Measurements from ENCODE around the gene RNF114.

RNF114 gene

DNA sequence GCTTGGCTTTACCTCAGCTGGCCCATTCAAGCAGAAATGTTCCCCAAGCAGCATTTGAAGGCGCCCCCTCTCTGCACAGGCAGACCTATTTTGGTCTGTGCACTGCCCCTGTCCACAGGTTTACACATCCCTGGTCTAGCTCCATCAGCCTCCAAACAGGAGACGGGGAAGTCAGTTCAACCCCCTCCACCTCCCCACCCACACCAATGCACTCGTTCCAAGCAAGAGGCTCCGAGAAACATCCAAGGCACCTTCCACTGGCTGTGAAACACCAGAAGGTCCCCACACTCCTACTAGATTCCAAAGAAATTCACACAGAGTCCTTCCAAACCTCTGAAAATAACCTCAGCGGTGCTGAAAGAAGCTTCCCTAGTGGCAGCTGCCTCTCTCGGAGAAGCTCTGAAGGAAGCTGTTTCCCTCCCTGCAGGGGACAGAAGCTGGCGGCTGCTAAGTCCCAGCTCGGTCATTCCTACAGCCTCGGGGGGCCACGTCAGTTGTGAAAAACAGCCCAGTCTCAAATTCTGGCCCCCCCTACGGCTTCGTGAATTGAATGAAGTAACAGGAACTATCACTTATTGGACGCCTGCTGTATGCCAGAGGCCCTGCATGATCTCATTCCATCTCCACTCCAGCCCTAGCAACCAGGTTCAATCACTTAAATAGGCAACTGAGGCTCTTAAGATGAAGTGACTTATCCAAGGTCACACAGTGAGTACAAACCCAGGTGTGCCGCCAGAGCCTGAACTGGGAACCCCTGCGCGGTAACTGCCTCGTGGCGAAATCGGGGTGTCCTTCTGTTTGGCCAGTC lies 21.7 kb upstream of the RNF114 start:
- H3K79me2 ChIP-seq (ENCODE audit: insufficient read depth, low read length) = peaks cover 39% of the 10 kb centered on the region

GRCh38 chr20:49915118-49915379 lies 21.1 kb upstream of the RNF114 start:
- H3F3A ChIP-seq (ENCODE audit: low read depth) = no peaks in the 10 kb centered on the region
- no peaks in the 10 kb centered on the region for H3K36me3 ChIP-seq (ENCODE audit: insufficient read depth, low read length)
- peak overlapping the region; percentile 74 for H3K9ac ChIP-seq (ENCODE audit: low read depth, low read length, poor library complexity, severe bottlenecking)
- H4K20me1 ChIP-seq (ENCODE audit: insufficient read depth, low read length, poor library complexity, severe bottlenecking) = peaks cover 24% of the 10 kb centered on the region
- H3K9me2 ChIP-seq (replicated peaks; ENCODE audit: low read depth, low read length) = no peaks in the 10 kb centered on the region
- H2AFZ ChIP-seq (ENCODE audit: low read length) = peak overlapping the region; percentile 93
- H3K79me2 ChIP-seq (ENCODE audit: insufficient read depth, low read length) = peaks cover 39% of the 10 kb centered on the region
- H3K9me3 ChIP-seq (ENCODE audit: insufficient read depth, low read depth, low read length) = no peaks in the 10 kb centered on the region
- H3K4me3 ChIP-seq (ENCODE audit: low read length, poor library complexity, severe bottlenecking) = peak overlapping the region; percentile 80
- peaks cover 30% of the 10 kb centered on the region for H3K4me1 ChIP-seq (ENCODE audit: insufficient read depth, low read length, poor library complexity, severe bottlenecking)
- H3K4me2 ChIP-seq (ENCODE audit: low read depth, low read length, poor library complexity, severe bottlenecking) = peak overlapping the region; percentile 100
- TF ChIP-seq EZH2phosphoT487 (IDR thresholded peaks at IDR 0.05; ENCODE audit: borderline replicate concordance) (no peak), CTCF (conservative IDR thresholded peaks at IDR 0.05; ENCODE audit: low read length) (no peak)
- no peaks in the 10 kb centered on the region for H3K27me3 ChIP-seq (ENCODE audit: insufficient read depth, low read length, poor library complexity, severe bottlenecking)

More for the DNA sequence above, 21.7 kb upstream of the RNF114 start:
- peaks cover 24% of the 10 kb centered on the region for H4K20me1 ChIP-seq (ENCODE audit: insufficient read depth, low read length, poor library complexity, severe bottlenecking)
- peak overlapping the region; percentile 100 for H3K4me2 ChIP-seq (ENCODE audit: low read depth, low read length, poor library complexity, severe bottlenecking)
- H3K4me3 ChIP-seq (ENCODE audit: low read length, poor library complexity, severe bottlenecking) = peak overlapping the region; percentile 80
- H3F3A ChIP-seq (ENCODE audit: low read depth) = no peaks in the 10 kb centered on the region
- H3K9me2 ChIP-seq (replicated peaks; ENCODE audit: low read depth, low read length) = no peaks in the 10 kb centered on the region
- peak overlapping the region; percentile 74 for H3K9ac ChIP-seq (ENCODE audit: low read depth, low read length, poor library complexity, severe bottlenecking)
- peaks cover 30% of the 10 kb centered on the region for H3K4me1 ChIP-seq (ENCODE audit: insufficient read depth, low read length, poor library complexity, severe bottlenecking)
- no peaks in the 10 kb centered on the region for H3K9me3 ChIP-seq (ENCODE audit: insufficient read depth, low read depth, low read length)
- H3K27me3 ChIP-seq (ENCODE audit: insufficient read depth, low read length, poor library complexity, severe bottlenecking) = no peaks in the 10 kb centered on the region
- no peaks in the 10 kb centered on the region for H3K36me3 ChIP-seq (ENCODE audit: insufficient read depth, low read length)
- H2AFZ ChIP-seq (ENCODE audit: low read length) = peak overlapping the region; percentile 93
- TF ChIP-seq CTCF (conservative IDR thresholded peaks at IDR 0.05; ENCODE audit: low read length) = no peak
- TF ChIP-seq EZH2phosphoT487 (IDR thresholded peaks at IDR 0.05; ENCODE audit: borderline replicate concordance) = no peak

DNA sequence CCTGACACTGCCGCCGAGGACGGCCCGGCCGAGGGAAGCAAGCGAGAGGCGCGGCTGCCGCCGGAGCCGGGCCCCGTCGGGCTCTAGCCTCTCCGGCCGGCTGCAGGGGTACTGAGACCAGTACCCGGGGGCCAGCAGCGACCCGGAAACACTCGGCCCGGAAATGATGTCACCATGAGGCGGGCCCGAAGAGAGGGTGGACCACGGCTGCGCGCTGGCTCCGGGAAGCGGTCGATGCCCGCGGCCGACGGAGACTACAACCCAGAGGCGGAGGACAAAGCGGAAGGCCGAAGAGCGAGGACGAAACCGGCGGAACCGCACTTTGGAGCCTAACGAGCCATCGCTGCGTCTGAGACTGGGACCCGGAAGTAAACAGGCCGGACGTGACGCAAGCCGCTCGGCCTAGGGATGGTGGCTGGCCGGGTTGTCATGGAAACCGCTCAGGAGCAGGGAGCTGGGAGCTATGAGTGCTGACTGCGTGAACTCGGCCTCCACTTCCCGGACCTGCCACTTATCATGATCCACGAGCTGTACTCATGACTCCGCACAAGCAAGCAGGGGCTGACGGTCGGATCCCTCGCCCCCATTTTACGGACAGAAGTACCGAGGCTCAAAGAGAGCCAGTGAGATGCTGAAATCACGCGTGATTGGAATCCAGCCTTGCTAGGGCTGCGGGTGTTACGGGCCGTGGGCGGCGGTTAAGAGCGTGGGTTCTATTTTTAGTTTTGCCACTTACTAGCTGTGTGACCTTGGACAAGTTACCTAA lies 20.6 kb upstream of the RNF114 start, which contains the start of gene SPATA2:
Gene SPATA2, minus strand, starts transcription at position 150 of the 766 bp plus-strand sequence. CDS start 7,039 bp downstream, outside the sequence.
- Histone ChIP-seq H3K9me2 (replicated peaks; ENCODE audit: low read depth, low read length) (no peaks in the 10 kb centered on the region), H3K4me3 (ENCODE audit: low read length, poor library complexity, severe bottlenecking) (peak within 1 kb of the TSS; percentile 80), H3K9ac (ENCODE audit: low read depth, low read length, poor library complexity, severe bottlenecking) (peak within 1 kb of the TSS; percentile 74), H2AFZ (ENCODE audit: low read length) (peak within 1 kb of the TSS; percentile 93), H3K36me3 (ENCODE audit: insufficient read depth, low read length) (no peaks in the 10 kb centered on the region), H3K79me2 (ENCODE audit: insufficient read depth, low read length) (peaks cover 39% of the 10 kb centered on the region), H3K4me1 (ENCODE audit: insufficient read depth, low read length, poor library complexity, severe bottlenecking) (peaks cover 30% of the 10 kb centered on the region), H3F3A (ENCODE audit: low read depth) (no peaks in the 10 kb centered on the region), H3K27me3 (ENCODE audit: insufficient read depth, low read length, poor library complexity, severe bottlenecking) (no peaks in the 10 kb centered on the region), H3K9me3 (ENCODE audit: insufficient read depth, low read depth, low read length) (no peaks in the 10 kb centered on the region), H4K20me1 (ENCODE audit: insufficient read depth, low read length, poor library complexity, severe bottlenecking) (peaks cover 24% of the 10 kb centered on the region), H3K4me2 (ENCODE audit: low read depth, low read length, poor library complexity, severe bottlenecking) (peak within 1 kb of the TSS; percentile 100)
- TF ChIP-seq CTCF (conservative IDR thresholded peaks at IDR 0.05; ENCODE audit: low read length) (no peak), EZH2phosphoT487 (IDR thresholded peaks at IDR 0.05; ENCODE audit: borderline replicate concordance) (no peak)
